HEK293T (cell line): ENCODE data around the gene ASPSCR1.

Experiments used
- CTCF ChIA-PET: fragments of 350-600 bp; formaldehyde crosslinking; extraction: SDS; loops from one replicate; lab custom pipeline; 2021; ENCODE audit warnings: antibody characterized with exemption, inconsistent platforms; lab: Yijun Ruan, JAX
- POLR2A ChIA-PET: fragments of 350-600 bp; formaldehyde crosslinking; extraction: SDS; loops from one replicate; lab custom pipeline; 2020; ENCODE audit warnings: antibody characterized with exemption, inconsistent platforms; lab: Yijun Ruan, JAX
- DNase-seq: peaks from one replicate; pipeline ENCODE4 v3.0.0; 2012; ENCODE audit warnings: mixed read lengths; ENCODE audit errors: extremely low spot score
- ARNT ChIP-seq: fragments of 450-650 bp; IDR thresholded peaks from 2 replicates; pipeline ENCODE4 v1.6.1; 2017; ENCODE audit warnings: mild to moderate bottlenecking
- BHLHE40 ChIP-seq: fragments of 450-650 bp; IDR thresholded peaks from 2 replicates; pipeline ENCODE4 v1.6.1; 2016; ENCODE audit warnings: mild to moderate bottlenecking, moderate library complexity, borderline replicate concordance
- CTBP1 ChIP-seq: fragments of 450-650 bp; IDR thresholded peaks from 2 replicates; pipeline ENCODE4 v1.6.1; 2016; ENCODE audit warnings: borderline replicate concordance
- ELF4 ChIP-seq: fragments of 450-650 bp; IDR thresholded peaks from 2 replicates; pipeline ENCODE4 v1.6.1; 2017; ENCODE audit warnings: antibody characterized with exemption
- FOXA1 ChIP-seq: fragments of 450-650 bp; IDR thresholded peaks from 2 replicates; pipeline ENCODE4 v1.6.1; 2016; ENCODE audit warnings: mild to moderate bottlenecking
- FOXK2 ChIP-seq: fragments of 450-650 bp; IDR thresholded peaks from 2 replicates; pipeline ENCODE4 v1.6.1; 2016; ENCODE audit warnings: mild to moderate bottlenecking
- FOXM1 ChIP-seq: fragments of 450-650 bp; IDR thresholded peaks from 2 replicates; pipeline ENCODE4 v1.6.1; 2017; ENCODE audit warnings: mild to moderate bottlenecking, borderline replicate concordance
- HDGF ChIP-seq: fragments of 450-650 bp; IDR thresholded peaks from 2 replicates; pipeline ENCODE4 v1.6.1; 2017; ENCODE audit warnings: antibody characterized with exemption, borderline replicate concordance
- L3MBTL2 ChIP-seq: fragments of 450-650 bp; conservative IDR thresholded peaks from 2 replicates; pipeline ENCODE4 v1.6.1; 2016; ENCODE audit warnings: mild to moderate bottlenecking
- LEF1 ChIP-seq: fragments of 450-650 bp; IDR thresholded peaks from 2 replicates; pipeline ENCODE4 v1.6.1; 2017; ENCODE audit warnings: mild to moderate bottlenecking, borderline replicate concordance
- NFRKB ChIP-seq: fragments of 450-650 bp; IDR thresholded peaks from 2 replicates; pipeline ENCODE4 v1.6.1; 2016; ENCODE audit warnings: mild to moderate bottlenecking, moderate library complexity
- SP1 ChIP-seq: fragments of 450-650 bp; IDR thresholded peaks from 2 replicates; pipeline ENCODE4 v1.6.1; 2017
- SUZ12 ChIP-seq: fragments of 450-650 bp; IDR thresholded peaks from 2 replicates; pipeline ENCODE4 v1.6.1; 2016; ENCODE audit warnings: mild to moderate bottlenecking
- TARDBP ChIP-seq: fragments of 450-650 bp; IDR thresholded peaks from 2 replicates; pipeline ENCODE4 v1.6.1; 2016
- ZNF384 ChIP-seq: fragments of 450-650 bp; IDR thresholded peaks from 2 replicates; pipeline ENCODE4 v1.6.1; 2016
- TF ChIP-seq, protein P1 (sequence below): fragments of 450-650 bp; IDR thresholded peaks from 2 replicates; pipeline ENCODE4 v1.6.1; 2016

The ASPSCR1 gene

DNA sequence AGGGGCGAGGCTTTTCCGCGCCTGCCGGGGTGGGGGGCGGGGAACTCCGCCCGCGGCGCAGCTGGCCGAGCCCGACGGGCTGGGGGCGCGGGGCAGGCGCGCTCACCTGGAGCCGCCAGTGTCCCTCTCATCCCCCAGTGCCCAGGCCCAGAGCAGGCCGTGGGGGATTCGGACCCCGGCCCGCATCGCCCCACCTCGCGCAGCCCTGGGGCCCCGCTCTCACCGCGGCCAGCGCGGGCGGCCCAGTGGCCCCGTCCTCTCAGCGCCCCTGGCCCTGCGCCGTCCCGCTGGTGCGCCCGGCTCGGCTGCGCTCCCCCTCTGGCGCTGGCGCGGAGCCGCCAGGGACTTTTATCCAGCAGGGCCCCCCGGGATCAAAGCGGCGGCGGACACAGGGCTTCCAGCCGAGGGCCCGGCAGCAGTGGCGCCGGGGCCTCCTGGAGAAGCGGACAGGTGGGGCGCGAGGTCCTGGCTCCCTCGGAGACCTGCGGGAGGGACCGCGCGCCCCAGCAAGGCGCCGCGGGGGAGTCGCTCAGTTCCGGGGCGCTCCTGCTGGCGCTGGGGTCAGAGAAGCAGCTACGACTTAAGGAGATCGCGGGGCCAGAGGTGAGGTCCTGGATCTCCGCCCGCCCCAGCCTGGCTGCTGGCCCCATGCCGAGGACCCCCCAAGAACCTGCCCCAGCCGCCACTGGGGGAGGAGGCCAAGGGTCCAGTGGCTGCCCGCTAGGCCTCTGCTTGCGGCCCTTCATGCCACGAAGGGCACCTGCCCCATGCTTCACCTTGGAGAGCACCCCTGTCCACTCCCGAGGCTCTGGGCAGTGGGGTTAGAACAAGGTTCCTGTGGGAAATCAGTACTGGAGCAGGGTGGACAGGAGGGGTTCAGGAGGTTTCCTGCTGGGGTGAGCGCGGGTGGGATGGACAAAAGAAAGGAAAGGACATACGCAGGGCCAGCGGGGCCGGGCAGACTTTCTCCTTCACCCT, 15.6 kb upstream of the ASPSCR1 start:
- POLR2A ChIA-PET, result interaction anchor here (1.1 to 1.5 kb wide), 3 partner anchors 15 to 61 kb away, joined by 4 to 8 read pairs (median 6); partner anchors contain the start of genes CENPX and LRRC45
- TF ChIP-seq BHLHE40 (no peak), HDGF (no peak), L3MBTL2 (no peak), FOXK2 (no peak), ZNF384 (no peak), SUZ12 (no peak), LEF1 (no peak), TARDBP (no peak)
- TF ChIP-seq, protein P1, sequence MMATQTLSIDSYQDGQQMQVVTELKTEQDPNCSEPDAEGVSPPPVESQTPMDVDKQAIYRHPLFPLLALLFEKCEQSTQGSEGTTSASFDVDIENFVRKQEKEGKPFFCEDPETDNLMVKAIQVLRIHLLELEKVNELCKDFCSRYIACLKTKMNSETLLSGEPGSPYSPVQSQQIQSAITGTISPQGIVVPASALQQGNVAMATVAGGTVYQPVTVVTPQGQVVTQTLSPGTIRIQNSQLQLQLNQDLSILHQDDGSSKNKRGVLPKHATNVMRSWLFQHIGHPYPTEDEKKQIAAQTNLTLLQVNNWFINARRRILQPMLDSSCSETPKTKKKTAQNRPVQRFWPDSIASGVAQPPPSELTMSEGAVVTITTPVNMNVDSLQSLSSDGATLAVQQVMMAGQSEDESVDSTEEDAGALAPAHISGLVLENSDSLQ, result no peak
- CTCF ChIA-PET, result interaction anchor here (0.8 kb wide), 1 partner anchor 88 kb away, joined by 3 read pairs; no protein-coding TSS in a partner anchor
- no peak for DNase-seq

DNA sequence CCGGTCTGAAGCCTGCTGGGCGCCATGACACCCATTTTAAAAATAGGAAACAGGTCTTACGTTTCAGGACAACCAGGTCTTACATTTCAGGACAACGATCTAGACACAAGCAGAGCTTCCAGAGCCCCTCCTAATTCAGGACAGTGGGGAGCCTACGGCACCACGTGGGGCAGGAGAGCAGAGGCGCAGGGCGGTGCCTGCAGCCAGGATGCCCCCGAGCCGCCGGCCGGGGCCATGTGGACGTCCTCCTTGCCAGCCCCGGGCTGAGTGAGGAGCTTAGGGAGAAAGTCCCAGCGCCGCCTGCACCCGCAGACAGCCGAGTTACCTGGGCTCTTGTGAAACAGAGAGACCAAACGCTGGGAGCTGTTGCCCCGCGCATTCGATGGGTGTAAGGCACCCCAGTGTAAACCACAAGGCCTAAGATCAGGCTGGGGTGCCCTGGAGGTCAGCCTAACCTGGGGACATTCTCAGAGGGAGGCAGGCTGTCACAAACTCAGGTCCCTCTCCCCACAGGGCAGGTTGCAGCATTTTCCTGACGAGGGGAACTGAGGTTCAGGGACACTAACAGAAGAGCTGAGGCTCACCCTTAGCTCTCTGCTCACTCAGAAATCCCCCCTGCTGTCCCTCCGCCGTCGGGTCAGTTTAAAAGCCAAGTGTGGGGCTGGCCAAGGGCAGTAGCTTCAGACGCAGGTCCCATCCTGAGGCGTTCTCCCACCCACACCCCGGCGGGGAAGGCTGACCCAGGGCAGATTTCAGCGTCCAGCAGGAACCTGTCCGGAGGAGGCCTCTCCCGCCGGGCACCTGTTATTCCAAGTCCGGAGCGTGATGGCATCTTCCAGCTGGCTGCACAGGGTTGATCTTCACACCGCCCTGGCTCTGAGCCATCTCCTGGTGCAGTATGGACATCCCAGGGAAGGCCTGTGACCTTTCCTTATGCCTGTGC, 14.7 kb upstream of the ASPSCR1 start:
- ChIA-PET CTCF (interaction anchor here (0.8 kb wide), 1 partner anchor 58 kb away, joined by 5 read pairs; no protein-coding TSS in a partner anchor), POLR2A (interaction anchor here (1.1 to 1.5 kb wide), 4 partner anchors 14 to 95 kb away, joined by 4 to 8 read pairs (median 5); partner anchors contain the start of genes CENPX and LRRC45)
- no peak for DNase-seq
- TF ChIP-seq ZNF384 (no peak), CTBP1 (no peak), SUZ12 (no peak), ARNT (no peak), LEF1 (no peak), ELF4 (no peak), HDGF (no peak), FOXK2 (no peak), FOXM1 (no peak), SP1 (no peak), L3MBTL2 (no peak), FOXA1 (no peak), TARDBP (no peak), NFRKB (no peak), BHLHE40 (no peak)
- TF ChIP-seq, protein P1, result no peak

DNA sequence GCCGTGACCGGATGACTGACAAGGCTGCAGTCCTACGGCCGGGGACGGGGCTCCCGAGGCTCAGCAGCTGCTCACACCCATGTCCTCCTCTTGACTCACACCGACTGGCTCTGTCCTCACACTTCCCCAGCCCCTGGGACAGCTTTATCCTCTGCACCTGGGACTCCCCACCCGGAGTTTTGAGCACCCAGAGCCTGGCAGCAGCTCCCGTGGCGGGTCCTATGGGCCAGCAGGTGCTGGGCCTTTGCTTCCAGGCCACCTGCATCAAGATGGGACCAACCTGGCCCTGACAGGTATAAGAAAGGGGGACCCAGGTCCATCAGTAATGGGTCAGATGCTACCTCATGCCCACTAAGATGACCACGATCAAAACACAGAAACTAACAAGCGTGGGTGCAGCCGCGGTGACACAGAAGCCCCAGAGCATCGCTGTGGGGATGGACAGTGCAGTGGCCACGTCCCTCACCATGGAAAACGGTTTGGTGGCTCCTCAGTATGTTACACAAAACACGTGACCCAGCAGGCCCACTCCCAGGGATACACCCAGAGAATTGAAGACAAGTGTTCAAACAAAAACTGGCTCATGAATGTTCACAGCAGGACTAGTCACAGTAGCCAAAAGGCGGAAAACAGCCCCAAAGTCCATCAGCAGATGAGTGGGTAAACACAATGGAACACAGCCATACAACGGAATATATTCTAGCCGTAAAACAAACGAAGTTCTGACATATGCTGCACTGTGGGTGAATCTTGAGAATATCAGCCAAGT, 13.2 kb upstream of the ASPSCR1 start:
- CTCF ChIA-PET, result no interaction called here
- no peak for DNase-seq
- TF ChIP-seq SUZ12 (no peak), FOXA1 (no peak), LEF1 (no peak), ELF4 (no peak), TARDBP (no peak), L3MBTL2 (no peak)
- TF ChIP-seq, protein P1, result no peak
- POLR2A ChIA-PET, result interaction anchor here (0.7 kb wide), 1 partner anchor 13 kb away, joined by 5 read pairs; no protein-coding TSS in a partner anchor

DNA sequence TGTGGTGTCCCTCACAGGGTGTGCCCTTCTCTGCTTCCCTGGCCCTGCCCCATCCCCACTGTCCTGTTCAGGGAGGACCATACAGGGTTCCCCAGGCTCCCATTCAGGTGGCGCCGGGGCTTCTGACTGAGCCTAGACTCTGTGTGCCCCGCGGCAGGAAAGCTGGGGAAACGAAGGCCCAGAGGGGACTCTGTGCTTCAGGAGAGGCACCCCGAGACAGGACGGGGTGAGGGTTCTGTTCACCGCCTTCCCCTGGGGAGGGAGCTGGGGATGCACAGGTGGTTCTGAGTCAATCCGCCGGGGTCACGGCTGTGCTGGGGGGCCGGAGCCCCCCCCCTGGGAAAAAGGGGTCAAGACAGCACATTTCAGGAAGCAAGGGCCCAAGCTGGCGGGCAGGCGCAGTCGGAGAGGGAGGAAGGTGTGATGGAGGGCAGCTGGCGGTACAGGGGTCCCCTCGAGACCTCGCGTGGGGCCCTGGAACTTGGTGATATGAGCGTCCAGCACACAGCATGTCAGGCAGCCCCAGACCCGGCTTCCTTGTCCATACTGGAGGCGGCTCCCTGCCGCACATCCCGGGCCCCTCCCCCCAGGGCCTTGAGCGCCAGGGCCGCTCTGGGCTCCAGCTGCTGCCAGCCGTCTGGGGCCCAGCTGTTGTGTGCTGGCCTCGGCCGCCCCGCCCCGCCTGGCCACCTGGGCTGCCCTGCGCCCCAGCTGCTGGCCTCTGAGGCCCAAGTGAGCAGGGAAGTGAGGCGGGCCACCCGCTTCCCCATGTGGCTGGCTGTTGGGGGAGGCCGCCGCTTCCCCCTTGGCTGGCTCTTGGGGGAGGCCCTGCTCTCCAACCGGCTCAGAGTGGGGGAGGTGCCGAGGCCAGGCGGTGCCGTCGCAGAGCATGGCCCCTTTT, 10.8 kb upstream of the ASPSCR1 start:
- TF ChIP-seq ELF4 (no peak), TARDBP (no peak), FOXK2 (no peak), ZNF384 (no peak), FOXA1 (no peak), LEF1 (no peak)
- ChIA-PET CTCF (interaction anchor here (1.1 kb wide), 2 partner anchors 7 to 54 kb away, joined by 4 to 6 read pairs; no protein-coding TSS in a partner anchor), POLR2A (interaction anchor here (1.3 to 2.7 kb wide), 2 partner anchors 9 to 11 kb away, joined by 3 to 12 read pairs; no protein-coding TSS in a partner anchor)
- DNase-seq, result no peak
